B cell (primary cell): ENCODE results near the gene IRAK4. TPM values are rescaled to one million over a fixed set of nuclear protein-coding genes. Genes with fewer than 3 reads are reported as not detected.

Experiments used
- ATAC-seq: fragments of 200-7000 bp; cut with Tn5 transposase; one replicate; pipeline ENCODE4 v1.10.0; 2021; ENCODE audit warnings: low read depth, mild to moderate bottlenecking, moderate number of reproducible peaks, moderate library complexity
- CTCF ChIA-PET: fragments of 350-600 bp; sonication (Branson Sonifier 250); formaldehyde crosslinking; loops from one replicate; lab custom pipeline; 2021; ENCODE audit warnings: antibody characterized with exemption, inconsistent platforms; lab: Charles Lee
- POLR2A ChIA-PET: fragments of 350-600 bp; sonication (Branson Sonifier 250); formaldehyde crosslinking; loops from one replicate; lab custom pipeline; 2021; ENCODE audit warnings: antibody characterized with exemption; lab: Charles Lee
- DNase-seq: peaks from one replicate; pipeline ENCODE4 v3.0.0; 2013
- H2AFZ ChIP-seq: 2 replicates; pipeline ENCODE4 v1.6.1; 2012; ENCODE audit warnings: mild to moderate bottlenecking, low read depth, low read length; ENCODE audit not compliant: insufficient read depth, poor library complexity, severe bottlenecking
- H3K27ac ChIP-seq, 2 donors: 1 replicate in 1 of 2; 2 replicates in 1 of 2; pipeline ENCODE4 v1.5.1; 2012 to 2013; ENCODE audit warnings: low read length in 2 of 2, mild to moderate bottlenecking in 2 of 2, moderate library complexity in 1 of 2
- H3K27me3 ChIP-seq, 4 experiments: fragments of 200-600 bp in 1 of 4; sonication (generic) in 1 of 4; replicated peaks in 1 of 4; 1 replicate in 2 of 4; 2 replicates in 2 of 4; pipeline versions ENCODE4 v1.6.1 to v1.7.0; 2013 to 2016; ENCODE audit warnings: low read length in 3 of 4, mild to moderate bottlenecking in 2 of 4, mixed read lengths in 1 of 4, moderate library complexity in 1 of 4; ENCODE audit not compliant: insufficient read depth in 4 of 4, control insufficient read depth in 3 of 4; ENCODE audit errors: control extremely low read depth in 1 of 4
- H3K36me3 ChIP-seq, 2 experiments: replicated peaks in 1 of 2; 1 replicate in 1 of 2; 2 replicates in 1 of 2; pipeline versions ENCODE4 v1.6.1 to v1.7.1; 2013; ENCODE audit warnings: low read length in 1 of 2; ENCODE audit not compliant: insufficient read depth in 2 of 2, control insufficient read depth in 1 of 2; ENCODE audit errors: control extremely low read depth in 1 of 2, extremely low read depth in 1 of 2
- H3K4me1 ChIP-seq, 2 donors: fragments of 200-600 bp in 1 of 2; sonication (generic) in 1 of 2; 1 replicate in 1 of 2; 2 replicates in 1 of 2; pipeline versions ENCODE4 v1.5.1 to v1.6.1; 2013 to 2017; ENCODE audit warnings: low read length in 2 of 2; ENCODE audit not compliant: control insufficient read depth in 2 of 2, insufficient read depth in 2 of 2
- H3K4me2 ChIP-seq: replicated peaks from 2 replicates; pipeline ENCODE3; 2012; ENCODE audit warnings: mild to moderate bottlenecking, low read depth, low read length; ENCODE audit not compliant: poor library complexity, severe bottlenecking
- H3K4me3 ChIP-seq, 5 experiments: fragments of 200-600 bp in 1 of 5; sonication (generic) in 1 of 5; 1 replicate in 3 of 5; 2 replicates in 2 of 5; pipeline versions ENCODE4 v1.5.1 to v1.7.0; 2011 to 2016; ENCODE audit warnings: low read length in 4 of 5, mild to moderate bottlenecking in 4 of 5, low read depth in 2 of 5, control low read depth in 1 of 5, moderate library complexity in 1 of 5; ENCODE audit not compliant: insufficient read depth in 1 of 5; ENCODE audit errors: control extremely low read depth in 1 of 5, extremely low read depth in 1 of 5
- H3K79me2 ChIP-seq: fragments of 200-600 bp; sonication (generic); one replicate; pipeline ENCODE4 v1.6.0; 2016; ENCODE audit warnings: low read length; ENCODE audit not compliant: control insufficient read depth, insufficient read depth
- H3K9ac ChIP-seq: fragments of 200-600 bp; sonication (generic); 2 replicates; pipeline ENCODE4 v1.6.1; 2017; ENCODE audit warnings: mild to moderate bottlenecking, low read length, moderate library complexity
- H3K9me3 ChIP-seq, 3 donors: one replicate each; pipeline versions ENCODE4 v1.6.1 to v1.7.1; 2013; ENCODE audit warnings: low read length in 2 of 3; ENCODE audit not compliant: control insufficient read depth in 2 of 3, insufficient read depth in 1 of 3; ENCODE audit errors: control extremely low read depth in 1 of 3
- H4K20me1 ChIP-seq: 2 replicates; pipeline ENCODE4 v1.6.0; 2012; ENCODE audit warnings: mild to moderate bottlenecking, low read length; ENCODE audit not compliant: insufficient read depth, control insufficient read depth, poor library complexity, severe bottlenecking
- H3K27ac Mint-ChIP-seq: one replicate; pipeline ENCODE4 v1.8.0; 2021; ENCODE audit warnings: mixed read lengths
- H3K27me3 Mint-ChIP-seq: one replicate; pipeline ENCODE4 v1.8.0; 2021; ENCODE audit warnings: mixed read lengths
- H3K4me1 Mint-ChIP-seq: one replicate; pipeline ENCODE4 v1.8.0; 2021; ENCODE audit warnings: mixed read lengths
- H3K4me3 Mint-ChIP-seq: one replicate; pipeline ENCODE4 v1.8.0; 2021; ENCODE audit warnings: mixed read lengths
- H3K9me3 Mint-ChIP-seq: one replicate; pipeline ENCODE4 v1.8.0; 2022; ENCODE audit warnings: mixed read lengths; ENCODE audit not compliant: insufficient read depth
- CTCF ChIP-seq: fragments of 200-600 bp; IDR thresholded peaks from one replicate; pipeline ENCODE4 v1.8.0; 2022; ENCODE audit warnings: antibody characterized with exemption, mild to moderate bottlenecking
- EZH2 ChIP-seq: IDR thresholded peaks from 2 replicates; pipeline ENCODE4 v1.6.1; 2012; ENCODE audit warnings: borderline replicate concordance, low read depth, mild to moderate bottlenecking, moderate library complexity, low read length; ENCODE audit not compliant: insufficient read depth, poor library complexity, severe bottlenecking
- WGBS: methylation state at CpG from one replicate; pipeline ENCODE4 v1.1.5; 2013; ENCODE audit warnings: missing lambda C conversion rate; ENCODE audit not compliant: insufficient coverage; 5-methylcytosine and 5-hydroxymethylcytosine counted together
- intact Hi-C: fragments of 100-400 bp; cut with micrococcal nuclease; formaldehyde crosslinking; loops from one replicate; pipeline ENCODE4 v1.10.0; 2022
- polyA plus RNA-seq: library from polyadenylated mRNA; depleted of rRNA; stranded (reverse); fragments of >200 nt; gene quantifications from 2 replicates; pipeline ENCODE4 v1.2.3, GENCODE V29; 2012
- total RNA-seq, 2 donors: library from RNA; stranded (reverse); fragments of 120-200 nt in 1 of 2; gene quantifications; 1 replicate in 1 of 2; 2 replicates in 1 of 2; pipeline versions ENCODE4 v1.2.3 to v1.2.4, GENCODE V29; 2013 to 2022

The IRAK4 gene
- total and polyA plus RNA-seq, 2 donors (not counting 1 experiment from before 2014, with no cell fraction given): 36.4 to 47.0 TPM

GRCh38 chr12:43832463-43833168, 73.9 kb downstream of the IRAK4 start:
- ChIA-PET CTCF (interaction anchor here (1.0 to 2.8 kb wide), 2 partner anchors 26 to 107 kb away, joined by 3 to 9 read pairs; partner anchors contain the start of gene TWF1), POLR2A (no interaction called here)
- DNase-seq: no peak
- H3K4me1 Mint-ChIP-seq: peaks cover 16% of the 10 kb centered on the region
- H3K27ac Mint-ChIP-seq: no peak overlapping the region
- Histone ChIP-seq H3K36me3 (no peaks in the 10 kb centered on the region), H3K9ac (no peak overlapping the region), H3K4me1 (peaks cover 12% of the 10 kb centered on the region in 2 donors), H3K79me2 (peaks cover 8% of the 10 kb centered on the region), H3K4me3 (no peak overlapping the region), H3K4me2 (no peak overlapping the region), H4K20me1 (no peaks in the 10 kb centered on the region), H3K27me3 (no peaks in the 10 kb centered on the region), H3K9me3 (no peaks in the 10 kb centered on the region), H3K27ac (no peak overlapping the region), H2AFZ (no peak overlapping the region)
- TF ChIP-seq EZH2: no peak
- no peak for TF ChIP-seq CTCF
- ATAC-seq: no peak
- intact Hi-C loops: loop anchor here (10.0 kb wide), 1 partner anchor 1688 kb away; the partner anchor contains the start of gene GXYLT1
- no peaks in the 10 kb centered on the region for H3K9me3 Mint-ChIP-seq
- no peaks in the 10 kb centered on the region for H3K27me3 Mint-ChIP-seq
- no peak overlapping the region for H3K4me3 Mint-ChIP-seq
- 100% methylated on average over 1 of the region's 4 CpGs for WGBS

- no peaks in the 10 kb centered on the region for H3K9me3 Mint-ChIP-seq
- H3K4me1 Mint-ChIP-seq: peaks cover 19% of the 10 kb centered on the region
- H3K4me1 ChIP-seq: peaks cover 12% of the 10 kb centered on the region in 2 donors
- peak overlapping the region; percentile 94 for H2AFZ ChIP-seq
- peak overlapping the region; percentile 85 for H3K9ac ChIP-seq
- H3K4me3 Mint-ChIP-seq: peak overlapping the region; percentile 90
- peak overlapping the region; percentile 88 for H3K4me2 ChIP-seq
- H3K27ac Mint-ChIP-seq: peak overlapping the region; percentile 91
- no peaks in the 10 kb centered on the region for H4K20me1 ChIP-seq
- H3K27me3 Mint-ChIP-seq: no peaks in the 10 kb centered on the region
- intact Hi-C loops: loop anchor here (10.0 kb wide), 1 partner anchor 1690 kb away; the partner anchor contains the start of gene GXYLT1
- TF ChIP-seq EZH2 (no peak), CTCF (no peak)
- DNase-seq (no peak), ATAC-seq (no peak)
- 48% methylated on average over 6 of the region's 6 CpGs for WGBS
- peak overlapping the region in 1 of 2 donors; percentile 93 for H3K27ac ChIP-seq
- H3K79me2 ChIP-seq: peaks cover 24% of the 10 kb centered on the region
- POLR2A ChIA-PET: interaction anchor here (2.2 kb wide), 1 partner anchor 29 kb away, joined by 17 read pairs; the partner anchor contains the start of gene TWF1
- H3K27me3 ChIP-seq: no peaks in the 10 kb centered on the region
- peak overlapping the region; percentile 50 to 80 (median 73) for H3K4me3 ChIP-seq
- no peaks in the 10 kb centered on the region for H3K36me3 ChIP-seq
- CTCF ChIA-PET: interaction anchor here (1.3 to 1.9 kb wide), 3 partner anchors 27 to 47 kb away, joined by 5 to 14 read pairs (median 8); partner anchors contain the start of gene TWF1
- H3K9me3 ChIP-seq: no peaks in the 10 kb centered on the region
These were observed 76.5 kb downstream of the IRAK4 start for GRCh38 chr12:43835264-43835655.
